ENCODE results near the gene PSME3IP1.

PSME3IP1 gene

GRCh38 chr16:57166451-57166850 lies 19.4 kb downstream of the PSME3IP1 start:
- no peak for DNase-seq

- no peak for DNase-seq
These were observed 19.9 kb downstream of the PSME3IP1 start for GRCh38 chr16:57165938-57166337.

- DNase-seq: no peak
These were observed 20.4 kb downstream of the PSME3IP1 start for GRCh38 chr16:57165483-57165882.

GRCh38 chr16:57163842-57164241 lies 22.0 kb downstream of the PSME3IP1 start:
- no peak for DNase-seq

- no peak for DNase-seq
These were observed 26.4 kb downstream of the PSME3IP1 start for GRCh38 chr16:57159447-57159846.

- no peak for DNase-seq
These were observed 28.3 kb downstream of the PSME3IP1 start for GRCh38 chr16:57157533-57157932.

GRCh38 chr16:57156351-57156703 lies 29.5 kb downstream of the PSME3IP1 start:
- DNase-seq: no peak

- no peak for DNase-seq
These were observed 30.0 kb downstream of the PSME3IP1 start for GRCh38 chr16:57155702-57156350.

- no peak for DNase-seq
These were observed 32.0 kb downstream of the PSME3IP1 start for GRCh38 chr16:57153841-57154240.

- DNase-seq: no peak
These were observed 33.4 kb downstream of the PSME3IP1 start for GRCh38 chr16:57152096-57153093.

- DNase-seq: no peak
These were observed 34.5 kb downstream of the PSME3IP1 start for GRCh38 chr16:57151369-57151768.

- DNase-seq: no peak
These were observed 35.0 kb downstream of the PSME3IP1 start for GRCh38 chr16:57150682-57151330.

GRCh38 chr16:57149391-57149790 lies 36.4 kb downstream of the PSME3IP1 start:
- DNase-seq: no peak

GRCh38 chr16:57148481-57148880 lies 37.4 kb downstream of the PSME3IP1 start:
- DNase-seq: no peak

- no peak for DNase-seq
These were observed 38.2 kb downstream of the PSME3IP1 start for GRCh38 chr16:57147381-57148221.

- peak in 1 of 2 experiments; percentile 11 for DNase-seq
These were observed 39.1 kb downstream of the PSME3IP1 start for GRCh38 chr16:57146735-57147134.

- DNase-seq: no peak
These were observed 39.7 kb downstream of the PSME3IP1 start for GRCh38 chr16:57146040-57146647.

GRCh38 chr16:57145046-57146021 lies 40.5 kb downstream of the PSME3IP1 start:
- DNase-seq: no peak

- no peak for DNase-seq
These were observed 41.8 kb downstream of the PSME3IP1 start for GRCh38 chr16:57144027-57144426.

- DNase-seq: no peak
These were observed 42.5 kb downstream of the PSME3IP1 start for GRCh38 chr16:57143149-57143921.

Data from NCI-H524 (cell line).